Fibroblast of gingiva (primary cell): ENCODE data around the gene FAM20C.
"Not testable (repeated sequence)": the region's sequence is repeated elsewhere in the genome, so short reads cannot be mapped to it uniquely, and the experiment has no call there.

Source experiments
- DNase-seq: peaks from one replicate; pipeline ENCODE4 v3.0.0-alpha.2; 2011; ENCODE audit warnings: low read depth

FAM20C gene

GRCh38 chr7:294440-295154 is 102.2 kb downstream of the FAM20C start:
- no peak for DNase-seq

GRCh38 chr7:295155-296154 is 103.1 kb downstream of the FAM20C start:
- no peak for DNase-seq

- no peak for DNase-seq
Observed at GRCh38 chr7:296373-296945, 104.1 kb downstream of the FAM20C start.

- DNase-seq = not testable (repeated sequence)
Observed at GRCh38 chr7:297141-297540, 104.8 kb downstream of the FAM20C start.

- no peak for DNase-seq
Observed at GRCh38 chr7:297611-298374, 105.4 kb downstream of the FAM20C start.

- no peak for DNase-seq
Observed at GRCh38 chr7:298375-298702, 106.0 kb downstream of the FAM20C start.

- DNase-seq = no peak
Observed at GRCh38 chr7:298743-299142, 106.4 kb downstream of the FAM20C start.

- no peak for DNase-seq
Observed at GRCh38 chr7:299169-299568, 106.8 kb downstream of the FAM20C start.

- DNase-seq = no peak
Observed at GRCh38 chr7:299628-300027, 107.3 kb downstream of the FAM20C start.

- DNase-seq = no peak
Observed at GRCh38 chr7:300048-300447, 107.7 kb downstream of the FAM20C start.

GRCh38 chr7:300546-301290 is 108.3 kb downstream of the FAM20C start:
- no peak for DNase-seq

GRCh38 chr7:301291-302053 is 109.1 kb downstream of the FAM20C start:
- DNase-seq = no peak

GRCh38 chr7:302054-302992 is 110.0 kb downstream of the FAM20C start:
- DNase-seq = no peak

GRCh38 chr7:303425-303824 is 111.1 kb downstream of the FAM20C start:
- DNase-seq = no peak

- DNase-seq = no peak
Observed at GRCh38 chr7:303884-304573, 111.7 kb downstream of the FAM20C start.

GRCh38 chr7:304574-305409 is 112.4 kb downstream of the FAM20C start:
- no peak for DNase-seq

- DNase-seq = no peak
Observed at GRCh38 chr7:305410-306151, 113.2 kb downstream of the FAM20C start.
